ENCODE data around the gene PTPN12.

- no peak for TF ChIP-seq CTCF (IDR thresholded peaks at IDR 0.05)
- no peak for TF ChIP-seq POLR2AphosphoS5 (IDR thresholded peaks at IDR 0.05; ENCODE audit: low read depth, low read length)
- no peak for TF ChIP-seq SIN3A (IDR thresholded peaks at IDR 0.05; ENCODE audit: borderline replicate concordance, insufficient read depth, low read depth, low read length)
- TF ChIP-seq REST (IDR thresholded peaks at IDR 0.05; ENCODE audit: insufficient read depth in 1 of 2, low read depth in 2 of 2, low read length in 1 of 2), result no peak
Measured at GRCh38 chr7:77548206-77548605, 11.1 kb downstream of the PTPN12 start.

Data from Panc1 (cell line).